ENCODE data around the gene MICU1.
"Not testable (repeated sequence)": the region's sequence is repeated elsewhere in the genome, so short reads cannot be mapped to it uniquely, and the experiment has no call there.

The MICU1 gene

GRCh38 chr10:72573079-72573478 lies 52.8 kb downstream of the MICU1 start:
- DNase-seq: no peak
- intact Hi-C loops (cut with DNase I): no loop called here

GRCh38 chr10:72567889-72568640 lies 57.8 kb downstream of the MICU1 start:
- DNase-seq: peak in 4 of 42 donors; percentile 7 to 49 (median 26)
- intact Hi-C loops (cut with DNase I): loop anchor here (5.0 kb wide), 1 partner anchor 191 kb away; no protein-coding TSS in a partner anchor

GRCh38 chr10:72567421-72567820 lies 58.5 kb downstream of the MICU1 start:
- intact Hi-C loops (cut with DNase I): loop anchor here (5.0 kb wide), 1 partner anchor 190 kb away; no protein-coding TSS in a partner anchor
- DNase-seq: no peak

GRCh38 chr10:72564596-72564995 lies 61.3 kb downstream of the MICU1 start:
- intact Hi-C loops (cut with DNase I): no loop called here
- no peak for DNase-seq

- DNase-seq: no peak
- intact Hi-C loops (cut with DNase I): no loop called here
Observed at GRCh38 chr10:72563327-72563932, 62.4 kb downstream of the MICU1 start.

GRCh38 chr10:72561745-72562166 lies 64.1 kb downstream of the MICU1 start:
- intact Hi-C loops (cut with DNase I): no loop called here
- no peak for DNase-seq

- no peak for DNase-seq
- intact Hi-C loops (cut with DNase I): no loop called here
Observed at GRCh38 chr10:72557362-72557761, 68.5 kb downstream of the MICU1 start.

GRCh38 chr10:72552857-72553256 lies 73.0 kb downstream of the MICU1 start:
- intact Hi-C loops (cut with DNase I): no loop called here
- no peak for DNase-seq

GRCh38 chr10:72550239-72550638 lies 75.6 kb downstream of the MICU1 start:
- intact Hi-C loops (cut with DNase I): no loop called here
- DNase-seq: no peak

- no peak for DNase-seq
- intact Hi-C loops (cut with DNase I): no loop called here
Observed at GRCh38 chr10:72545546-72545945, 80.3 kb downstream of the MICU1 start.

GRCh38 chr10:72543855-72544254 lies 82.0 kb downstream of the MICU1 start:
- intact Hi-C loops (cut with DNase I): not testable (repeated sequence)

GRCh38 chr10:72542396-72542815 lies 83.5 kb downstream of the MICU1 start:
- DNase-seq: peak in 9 of 42 donors; percentile 1 to 64 (median 16)
- intact Hi-C loops (cut with DNase I): no loop called here

More at GRCh38 chr10:72543855-72544254, 82.0 kb downstream of the MICU1 start:
- not testable (repeated sequence) for DNase-seq

GRCh38 chr10:72541337-72541736 lies 84.5 kb downstream of the MICU1 start:
- no peak for DNase-seq

GRCh38 chr10:72540193-72540807 lies 85.6 kb downstream of the MICU1 start:
- DNase-seq: no peak
- intact Hi-C loops (cut with DNase I): no loop called here

More at GRCh38 chr10:72541337-72541736, 84.5 kb downstream of the MICU1 start:
- intact Hi-C loops (cut with DNase I): no loop called here

- intact Hi-C loops (cut with DNase I): no loop called here
- no peak for DNase-seq
Observed at GRCh38 chr10:72539137-72539536, 86.7 kb downstream of the MICU1 start.

GRCh38 chr10:72525689-72526088 lies 100.2 kb downstream of the MICU1 start:
- DNase-seq: no peak
- intact Hi-C loops (cut with DNase I): no loop called here

GRCh38 chr10:72525277-72525676 lies 100.6 kb downstream of the MICU1 start:
- no peak for DNase-seq
- intact Hi-C loops (cut with DNase I): no loop called here

- intact Hi-C loops (cut with DNase I): no loop called here
- DNase-seq: no peak
Observed at GRCh38 chr10:72524489-72524888, 101.4 kb downstream of the MICU1 start.

- intact Hi-C loops (cut with DNase I): no loop called here
Observed at GRCh38 chr10:72523932-72524396, 101.9 kb downstream of the MICU1 start.

GRCh38 chr10:72523062-72523461 lies 102.8 kb downstream of the MICU1 start:
- no peak for DNase-seq
- intact Hi-C loops (cut with DNase I): no loop called here

More at GRCh38 chr10:72523932-72524396, 101.9 kb downstream of the MICU1 start:
- no peak for DNase-seq

All from head of caudate nucleus (tissue), 42 donors.